Gastroesophageal sphincter (tissue), 3 donors: Measurements from ENCODE around the gene ARRDC4.

Source experiments
- POLR2A ChIP-seq, 2 donors: fragments of 450-650 bp; IDR thresholded peaks; one replicate each; pipeline ENCODE4 v1.6.1; 2017; ENCODE audit warnings: antibody characterized with exemption in 2 of 2, mild to moderate bottlenecking in 2 of 2, moderate library complexity in 1 of 2
- POLR2AphosphoS5 ChIP-seq: sonication (generic); formaldehyde crosslinking; IDR thresholded peaks from one replicate; pipeline ENCODE4 v1.6.1; 2017; ENCODE audit warnings: antibody characterized with exemption
- TF ChIP-seq, protein P1 (sequence below), 4 experiments: fragments of 200-600 bp in 2 of 4; fragments of 450-650 bp in 2 of 4; sonication (generic) in 1 of 4; IDR thresholded peaks; one replicate each; pipeline ENCODE4 v1.5.1; 2017 to 2019; ENCODE audit warnings: antibody characterized with exemption in 4 of 4, mild to moderate bottlenecking in 2 of 4, moderate library complexity in 2 of 4

- TF ChIP-seq, protein P1, sequence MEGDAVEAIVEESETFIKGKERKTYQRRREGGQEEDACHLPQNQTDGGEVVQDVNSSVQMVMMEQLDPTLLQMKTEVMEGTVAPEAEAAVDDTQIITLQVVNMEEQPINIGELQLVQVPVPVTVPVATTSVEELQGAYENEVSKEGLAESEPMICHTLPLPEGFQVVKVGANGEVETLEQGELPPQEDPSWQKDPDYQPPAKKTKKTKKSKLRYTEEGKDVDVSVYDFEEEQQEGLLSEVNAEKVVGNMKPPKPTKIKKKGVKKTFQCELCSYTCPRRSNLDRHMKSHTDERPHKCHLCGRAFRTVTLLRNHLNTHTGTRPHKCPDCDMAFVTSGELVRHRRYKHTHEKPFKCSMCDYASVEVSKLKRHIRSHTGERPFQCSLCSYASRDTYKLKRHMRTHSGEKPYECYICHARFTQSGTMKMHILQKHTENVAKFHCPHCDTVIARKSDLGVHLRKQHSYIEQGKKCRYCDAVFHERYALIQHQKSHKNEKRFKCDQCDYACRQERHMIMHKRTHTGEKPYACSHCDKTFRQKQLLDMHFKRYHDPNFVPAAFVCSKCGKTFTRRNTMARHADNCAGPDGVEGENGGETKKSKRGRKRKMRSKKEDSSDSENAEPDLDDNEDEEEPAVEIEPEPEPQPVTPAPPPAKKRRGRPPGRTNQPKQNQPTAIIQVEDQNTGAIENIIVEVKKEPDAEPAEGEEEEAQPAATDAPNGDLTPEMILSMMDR (IDR thresholded peaks at IDR 0.05): no peak
- TF ChIP-seq POLR2AphosphoS5 (no peak), POLR2A (IDR thresholded peaks at IDR 0.05) (no peak)
Observed at GRCh38 chr15:97931314-97931713, 29.2 kb upstream of the ARRDC4 start.
